GM19455 (cell line): ENCODE measurements around the gene DBNDD1.
"Not testable (repeated sequence)": the region's sequence is repeated elsewhere in the genome, so short reads cannot be mapped to it uniquely, and the experiment has no call there.

Source experiments
- ATAC-seq: cut with Tn5 transposase; IDR thresholded peaks from one replicate; pipeline ENCODE4 v1.9.1; 2021; ENCODE audit not compliant: unreplicated experiment

DBNDD1 gene, protein sequence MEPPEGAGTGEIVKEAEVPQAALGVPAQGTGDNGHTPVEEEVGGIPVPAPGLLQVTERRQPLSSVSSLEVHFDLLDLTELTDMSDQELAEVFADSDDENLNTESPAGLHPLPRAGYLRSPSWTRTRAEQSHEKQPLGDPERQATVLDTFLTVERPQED

DNA sequence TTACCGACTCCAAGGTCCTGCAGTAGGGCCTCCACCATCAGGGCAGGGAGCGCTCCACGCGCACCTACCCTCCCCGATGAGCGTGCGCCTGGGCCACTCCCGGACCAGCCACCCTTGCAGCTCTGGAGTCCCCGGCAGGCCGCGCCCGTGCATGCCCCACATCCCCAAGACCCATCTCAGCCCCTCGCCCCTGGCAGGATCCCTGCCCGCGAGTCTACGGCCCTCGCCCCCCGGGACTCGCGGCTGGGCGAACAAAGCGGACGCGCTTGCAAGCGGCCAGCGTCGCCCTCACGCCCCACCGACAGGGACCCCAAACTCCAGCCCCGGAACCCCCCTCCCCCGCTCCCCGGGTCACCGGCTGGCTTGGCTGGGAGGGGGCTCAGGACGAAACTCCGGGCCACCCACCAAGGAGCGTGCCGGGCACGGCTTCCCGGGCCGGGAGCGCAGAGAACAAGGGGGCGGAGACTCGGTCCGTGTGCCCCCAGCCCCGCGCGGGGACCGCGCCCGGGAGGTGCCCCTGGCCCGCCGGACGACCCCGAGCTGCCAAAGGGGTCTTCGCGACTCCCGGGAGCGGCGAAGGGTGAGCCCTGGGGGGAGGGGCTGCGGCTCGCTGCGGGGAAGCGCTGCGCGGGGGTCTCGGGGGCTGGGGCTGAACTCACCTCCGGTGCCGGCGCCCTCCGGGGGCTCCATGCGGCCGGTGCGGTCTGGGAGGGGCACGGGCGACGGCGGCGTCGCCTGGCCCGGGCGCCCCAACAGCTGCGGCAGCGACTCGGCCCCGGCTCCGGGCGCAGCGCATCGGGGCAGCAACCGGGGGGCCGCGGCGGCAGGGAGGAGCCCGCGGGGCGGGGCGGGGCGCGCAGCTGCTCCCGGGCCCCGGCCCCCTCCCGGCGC lies at the start of gene DBNDD1:
TSS of gene DBNDD1 (minus strand) at position 805 of the 891 bp plus-strand sequence. CDS start at position 690, 115 bp downstream.
- ATAC-seq = no peak

DNA sequence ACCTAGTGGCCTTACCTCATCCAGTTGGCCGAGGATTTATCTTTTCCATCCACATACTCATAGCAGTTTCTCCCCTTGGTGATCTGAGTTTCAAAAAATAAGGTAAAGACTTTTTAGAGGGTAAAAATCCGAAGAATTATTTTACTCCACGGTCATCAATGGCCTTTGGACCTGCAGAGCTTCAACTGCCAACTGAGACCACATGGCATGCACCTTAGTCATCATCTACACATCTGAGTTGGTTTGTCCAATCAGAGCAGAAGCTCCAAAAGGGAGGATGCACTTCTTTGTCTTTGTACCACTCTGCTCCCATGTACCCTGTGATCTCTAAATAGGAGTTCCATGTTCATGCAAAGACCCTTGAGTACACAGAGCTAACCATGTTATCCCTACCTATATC lies 42.2 kb upstream of the DBNDD1 start:
- ATAC-seq = no peak

DNA sequence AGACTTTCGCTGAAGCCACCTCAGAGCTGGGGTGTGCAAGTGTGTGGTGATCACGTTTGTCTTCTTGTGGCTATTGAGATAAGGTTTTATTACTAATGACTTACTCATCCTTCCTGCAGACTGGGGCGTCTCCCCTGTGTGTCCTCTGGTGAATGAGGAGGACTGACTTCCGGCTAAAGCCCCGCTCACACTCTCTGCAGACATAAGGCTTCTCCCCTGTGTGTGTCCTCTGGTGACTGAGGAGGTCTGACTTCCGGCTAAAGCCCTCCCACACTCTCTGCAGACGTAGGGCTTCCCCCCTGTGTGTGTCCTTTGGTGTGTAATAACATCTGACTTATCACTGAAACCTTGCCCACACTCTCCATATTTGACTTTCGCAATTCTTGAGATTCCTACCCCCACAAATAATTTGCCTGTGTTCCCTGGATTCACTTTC lies 38.5 kb upstream of the DBNDD1 start:
- ATAC-seq = no peak

DNA sequence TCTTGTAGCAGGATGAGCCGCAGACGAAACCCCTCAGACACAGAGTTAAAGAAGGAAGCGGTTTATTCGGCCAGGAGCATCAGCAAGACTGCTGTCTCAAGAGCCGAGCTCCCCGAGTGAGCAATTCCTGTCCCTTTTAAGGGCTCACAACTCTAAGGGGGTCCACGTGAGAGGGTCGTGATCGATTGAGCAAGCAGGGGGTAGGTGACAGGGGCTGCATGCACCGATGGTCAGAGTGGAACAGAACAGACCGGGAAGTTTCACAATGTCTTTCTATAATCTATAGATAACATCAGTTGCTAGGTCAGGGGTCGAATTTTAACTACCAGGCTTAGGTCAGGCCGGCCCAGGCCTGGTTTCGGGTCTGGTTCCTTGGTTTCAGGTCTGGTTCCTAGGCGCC lies 37.3 kb upstream of the DBNDD1 start:
- ATAC-seq = not testable (repeated sequence)

DNA sequence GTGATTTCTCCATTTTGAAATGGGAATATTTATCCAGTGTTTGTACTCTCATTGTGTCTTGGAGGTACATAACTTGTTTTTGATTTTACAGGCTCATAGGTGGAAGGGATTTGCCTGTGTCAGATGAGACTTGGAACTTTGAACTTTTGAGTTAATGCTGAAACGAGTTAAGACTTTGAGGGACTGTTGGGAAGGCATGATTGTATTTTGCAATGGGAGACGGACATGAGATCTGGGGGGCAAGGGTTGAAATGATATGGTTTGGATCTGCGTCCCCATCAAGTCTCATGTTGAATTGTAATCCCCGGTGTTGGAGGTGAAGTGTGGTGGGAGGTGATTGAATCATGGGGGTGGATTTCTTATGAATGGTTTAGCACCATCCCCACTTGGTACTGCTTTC lies 36.1 kb upstream of the DBNDD1 start:
- ATAC-seq = no peak

DNA sequence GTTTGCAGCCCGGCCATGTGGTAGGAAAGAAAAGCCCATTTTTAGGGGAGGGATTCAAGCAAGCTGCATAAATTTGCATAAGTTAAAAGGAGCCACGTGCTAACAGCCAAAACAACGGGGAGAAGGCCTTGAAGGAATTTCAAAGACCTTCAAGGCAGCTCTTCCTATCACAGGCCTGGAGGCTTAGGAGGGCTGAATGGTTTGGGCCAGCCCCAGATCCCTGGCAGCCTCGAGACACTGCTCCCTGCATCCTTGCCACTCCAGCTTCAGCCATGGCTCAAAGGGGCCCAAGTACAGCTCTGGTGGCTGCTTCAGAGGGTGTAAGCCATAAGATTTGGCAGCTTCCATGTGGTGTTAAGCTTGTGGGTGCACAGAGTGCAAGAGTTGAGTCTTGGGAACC lies 35.3 kb upstream of the DBNDD1 start:
- no peak for ATAC-seq

DNA sequence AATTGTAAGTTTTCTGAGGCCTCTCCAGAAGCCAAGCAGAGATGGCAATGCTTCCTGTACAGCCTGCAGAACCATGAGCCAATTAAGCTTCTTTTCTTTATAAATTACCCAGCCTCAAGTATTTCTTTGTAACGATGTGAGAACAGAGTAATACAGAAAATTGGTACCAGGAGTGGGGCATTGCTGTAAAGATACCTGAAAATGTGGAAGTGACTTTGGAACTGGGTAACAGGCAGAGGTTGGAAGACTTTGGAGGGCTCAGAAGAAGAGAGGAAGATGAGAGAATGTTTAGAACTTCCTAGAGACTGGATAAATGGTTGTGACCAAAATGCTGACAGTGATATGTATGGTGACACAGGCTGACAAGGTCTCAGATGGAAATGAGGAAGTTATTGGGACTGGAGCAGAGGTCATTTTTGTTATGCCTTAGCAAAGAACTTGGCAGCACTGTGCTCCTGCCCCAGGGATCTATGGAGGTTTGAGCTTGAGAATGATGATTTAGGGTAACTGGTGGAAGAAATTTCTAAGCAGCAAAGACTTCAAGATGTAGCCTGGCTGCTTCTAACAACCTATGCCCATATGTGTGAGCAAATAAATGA lies 34.7 kb upstream of the DBNDD1 start:
- no peak for ATAC-seq

DNA sequence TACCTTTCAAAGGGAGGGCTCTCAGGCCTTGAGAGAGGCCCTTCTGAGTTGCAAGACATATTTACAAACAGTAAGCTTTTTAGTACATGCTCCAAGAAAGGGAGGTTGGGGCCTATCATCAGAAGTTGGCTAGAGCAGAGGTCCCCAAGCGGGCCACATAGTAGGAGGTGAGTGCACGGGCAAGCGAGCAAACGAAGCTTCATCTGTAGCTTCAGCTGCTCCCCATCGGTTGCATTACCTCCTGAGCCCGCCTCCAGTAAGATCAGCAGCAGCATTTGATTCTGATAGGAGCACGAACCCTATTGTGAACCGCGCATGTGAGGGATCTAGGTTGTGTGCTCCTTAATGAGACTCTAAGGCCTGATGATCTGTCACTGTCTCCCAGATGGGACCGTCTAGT lies 31.7 kb upstream of the DBNDD1 start:
- ATAC-seq = no peak

DNA sequence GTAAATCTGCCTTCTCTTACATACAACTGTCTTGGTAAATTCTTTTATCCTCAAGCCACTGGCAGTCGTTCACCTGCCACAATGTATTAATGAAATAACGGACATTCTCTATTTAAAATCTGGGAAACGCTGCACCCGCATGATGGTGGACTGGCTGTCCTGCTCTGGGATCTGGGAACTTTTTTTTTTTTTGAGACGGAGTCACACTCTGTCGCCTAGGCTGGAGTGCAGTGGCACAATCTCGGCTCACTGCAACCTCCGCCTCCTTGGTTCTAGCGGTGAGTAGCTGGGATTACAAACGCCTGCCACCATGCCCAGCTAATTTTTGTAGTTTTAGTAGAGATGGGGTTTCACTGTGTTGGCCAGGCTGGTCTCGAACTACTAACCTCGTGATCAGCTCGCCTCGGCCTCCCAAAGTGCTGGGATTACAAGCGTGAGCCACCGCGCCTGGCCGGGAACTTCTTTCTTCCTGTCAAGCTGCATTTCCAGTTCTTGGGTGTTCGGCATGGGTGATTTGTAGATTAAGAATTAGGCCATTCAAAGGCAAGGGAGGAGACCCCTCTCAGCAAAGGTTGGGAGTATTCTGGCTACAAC lies 29.6 kb upstream of the DBNDD1 start:
- no peak for ATAC-seq

DNA sequence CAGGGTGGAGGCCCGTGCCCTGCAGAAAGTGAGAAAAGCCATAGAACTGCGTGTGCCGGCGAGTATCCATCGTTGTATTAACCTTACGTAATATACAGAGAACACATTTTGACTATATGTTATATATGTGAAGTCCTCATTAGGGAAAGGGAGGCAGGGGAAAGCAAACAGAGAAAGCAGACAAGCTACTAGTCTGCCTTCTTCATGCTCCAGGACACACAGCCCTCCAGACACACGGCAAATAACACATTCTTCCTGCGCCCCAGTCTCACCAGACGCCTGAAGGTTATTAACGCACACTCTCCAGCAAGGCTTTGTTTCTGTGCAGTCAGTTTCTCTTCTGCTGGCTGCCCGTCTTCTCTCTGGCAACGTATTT lies 29.1 kb upstream of the DBNDD1 start:
- ATAC-seq = no peak

DNA sequence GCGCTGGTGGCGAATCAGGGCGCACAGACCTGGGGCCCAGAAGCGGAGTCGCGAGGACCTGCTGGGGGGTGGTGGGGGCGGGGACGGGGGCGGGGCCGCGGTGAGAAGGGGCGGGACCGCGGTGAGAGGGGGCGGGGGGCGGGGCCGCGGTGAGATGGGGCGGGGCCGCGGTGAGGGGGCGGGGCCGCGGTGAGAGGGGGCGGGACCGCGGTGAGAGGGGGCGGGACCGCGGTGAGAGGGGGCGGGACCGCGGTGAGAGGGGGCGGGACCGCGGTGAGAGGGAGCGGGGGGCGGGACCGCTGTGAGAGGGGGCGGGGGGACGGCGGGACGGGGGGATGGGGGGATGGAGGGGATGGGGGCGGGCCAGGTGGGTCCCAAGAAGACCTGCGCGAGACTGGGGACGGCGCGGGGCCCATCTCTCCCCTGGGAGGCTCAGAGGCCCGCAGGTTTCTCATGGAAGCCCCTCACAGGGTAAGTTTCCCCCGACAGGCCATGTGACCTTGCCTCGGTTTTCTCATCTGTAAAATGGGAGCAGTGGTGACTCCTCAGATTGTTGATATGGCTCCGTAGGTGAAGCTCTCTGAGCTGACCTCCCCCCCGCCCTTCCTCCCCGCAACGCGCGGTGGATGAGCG lies 28.6 kb upstream of the DBNDD1 start:
- no peak for ATAC-seq

DNA sequence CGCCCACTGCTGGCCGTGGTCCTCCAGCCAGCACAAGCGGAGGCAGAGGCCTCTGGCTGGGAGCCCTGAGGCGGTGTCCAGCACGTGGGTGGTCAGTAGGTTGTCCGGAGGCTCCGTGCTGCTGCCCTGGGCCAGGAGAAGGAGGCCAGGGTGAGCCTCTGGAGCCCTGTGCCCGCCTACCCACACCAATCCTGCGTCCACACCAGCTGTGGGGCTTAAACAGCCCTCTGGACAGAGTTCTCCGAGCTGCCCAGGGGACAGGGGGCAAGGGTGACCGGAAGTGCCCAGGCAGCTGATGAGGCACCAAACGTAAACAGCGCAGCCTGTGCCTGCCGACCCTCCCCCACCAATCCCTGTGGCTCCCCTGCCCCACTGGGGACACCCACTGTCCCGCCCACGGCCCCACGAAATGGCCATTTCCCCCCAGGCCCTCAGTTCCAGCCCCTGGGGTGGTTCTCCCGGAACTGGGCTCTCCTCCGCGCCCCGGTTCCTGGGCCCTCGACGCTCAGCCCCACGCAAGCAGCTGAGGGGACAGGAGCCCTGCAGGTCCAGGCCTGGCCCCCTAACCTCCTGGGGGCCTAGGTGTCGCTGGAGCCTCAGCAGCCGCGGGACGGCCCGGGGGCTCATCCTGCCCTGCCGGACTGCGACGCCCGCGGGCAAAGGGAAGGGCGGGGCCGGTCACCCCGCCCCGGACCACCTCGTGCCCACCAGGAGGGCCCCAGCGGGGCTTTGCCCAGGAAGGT lies 27.9 kb upstream of the DBNDD1 start:
- ATAC-seq = no peak

DNA sequence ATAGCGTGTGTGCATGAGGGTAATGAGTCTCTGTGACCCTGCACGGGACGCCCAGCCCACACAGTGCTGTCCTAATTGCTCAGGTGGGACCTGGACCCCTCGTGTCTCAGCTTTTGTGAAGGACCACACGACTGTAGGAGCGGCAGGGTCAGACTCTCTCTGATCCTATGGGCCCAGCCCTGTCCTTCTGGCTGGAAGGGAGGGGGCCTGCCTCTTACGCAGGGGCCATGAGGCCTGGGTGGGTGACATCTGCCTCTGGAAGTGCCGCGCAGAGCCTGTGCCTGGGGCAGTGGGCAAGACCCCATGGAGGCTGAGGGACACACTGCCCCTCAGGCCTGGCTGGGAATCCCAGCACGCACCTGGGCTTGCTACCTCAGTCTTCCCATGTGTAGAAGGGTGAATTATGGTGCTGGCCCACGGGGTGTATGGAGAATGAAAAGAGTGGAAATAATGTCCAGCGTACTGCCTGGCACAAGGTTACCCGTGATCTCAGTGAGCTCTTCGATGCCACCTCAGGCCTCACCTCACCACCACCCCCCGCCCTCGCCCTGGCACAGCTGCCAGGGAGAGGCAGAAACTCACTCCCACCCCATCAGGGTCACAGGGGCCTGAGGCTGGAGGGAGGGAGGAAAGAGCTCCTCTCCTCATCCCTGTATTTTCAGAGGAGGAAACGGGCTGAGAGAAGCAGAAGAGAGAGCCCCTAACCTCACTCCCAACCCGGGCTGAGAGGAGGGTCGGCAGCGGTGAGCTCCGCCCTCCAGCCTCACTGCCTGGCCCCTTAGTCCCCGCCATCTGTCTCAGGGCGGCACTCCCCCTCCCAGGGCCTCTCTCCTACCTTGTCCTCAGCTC lies 27.1 kb upstream of the DBNDD1 start:
- no peak for ATAC-seq

DNA sequence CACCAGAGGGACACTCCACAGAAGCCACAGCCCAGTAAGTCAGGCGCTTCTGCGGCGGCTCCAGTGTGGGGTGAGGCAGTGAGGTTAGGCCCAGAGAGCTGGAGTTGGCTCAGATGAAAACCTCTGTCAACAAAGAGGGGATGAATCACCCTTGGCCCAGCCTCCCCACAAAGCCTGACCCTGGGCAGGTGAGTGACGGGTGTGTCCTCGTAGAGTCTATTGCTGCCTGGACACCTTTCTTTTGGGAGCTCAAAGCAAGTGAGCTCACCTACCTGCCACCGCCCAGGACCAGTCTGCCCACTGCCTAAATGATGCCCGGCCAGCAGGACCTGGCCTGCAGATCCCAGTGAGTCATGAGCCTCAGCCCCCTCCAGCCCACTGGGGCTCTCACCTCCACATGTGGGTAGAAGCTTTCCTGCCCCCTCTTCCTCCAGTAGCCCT lies 24.9 kb upstream of the DBNDD1 start:
- no peak for ATAC-seq

DNA sequence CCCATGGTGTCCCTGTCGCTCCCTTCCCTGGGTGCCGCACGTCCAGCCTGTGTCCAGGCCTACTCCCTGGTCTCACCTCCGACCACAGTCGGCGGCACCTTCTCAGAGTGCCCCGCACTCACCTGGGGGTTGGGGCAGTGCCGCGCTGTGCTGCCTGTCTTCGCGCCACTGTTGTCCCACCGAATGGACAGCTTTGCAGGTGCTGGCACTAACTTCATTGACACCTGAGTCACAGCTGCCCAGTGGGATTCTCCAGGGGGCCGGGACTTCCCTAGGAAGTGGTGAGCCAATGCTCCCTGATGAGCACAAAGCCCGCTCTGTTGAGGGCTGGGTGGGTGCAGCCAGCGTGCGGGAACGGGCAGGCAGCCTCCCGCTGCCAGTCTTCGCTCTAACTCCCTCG lies 24.3 kb upstream of the DBNDD1 start:
- no peak for ATAC-seq

DNA sequence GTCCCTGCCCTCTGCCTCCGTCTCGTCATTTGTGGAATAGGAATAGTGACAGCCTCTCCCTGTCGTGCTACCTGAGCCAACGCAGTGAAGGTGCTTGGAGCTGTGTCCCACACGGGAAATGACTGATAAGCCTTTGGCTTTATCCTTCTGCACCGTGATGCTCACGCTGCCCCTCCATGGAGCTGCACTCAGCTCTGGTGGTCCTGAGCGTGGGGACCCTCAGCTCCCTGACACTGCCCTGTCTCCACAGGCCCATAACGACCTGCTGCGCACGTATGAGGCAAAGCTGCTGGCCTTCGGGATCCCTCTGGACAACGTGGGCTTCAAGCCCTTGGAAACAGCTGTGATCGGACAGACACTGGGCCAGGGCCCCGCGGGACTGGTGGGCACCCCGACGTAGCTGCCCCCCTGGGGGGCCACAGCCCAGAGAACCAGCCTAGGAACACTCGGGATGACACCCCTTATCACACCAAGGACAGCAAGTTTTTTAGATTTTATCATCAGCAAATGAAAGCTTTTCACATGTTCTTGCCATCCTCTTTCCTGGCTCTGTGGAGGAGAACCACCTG lies 23.8 kb upstream of the DBNDD1 start:
- ATAC-seq = no peak

DNA sequence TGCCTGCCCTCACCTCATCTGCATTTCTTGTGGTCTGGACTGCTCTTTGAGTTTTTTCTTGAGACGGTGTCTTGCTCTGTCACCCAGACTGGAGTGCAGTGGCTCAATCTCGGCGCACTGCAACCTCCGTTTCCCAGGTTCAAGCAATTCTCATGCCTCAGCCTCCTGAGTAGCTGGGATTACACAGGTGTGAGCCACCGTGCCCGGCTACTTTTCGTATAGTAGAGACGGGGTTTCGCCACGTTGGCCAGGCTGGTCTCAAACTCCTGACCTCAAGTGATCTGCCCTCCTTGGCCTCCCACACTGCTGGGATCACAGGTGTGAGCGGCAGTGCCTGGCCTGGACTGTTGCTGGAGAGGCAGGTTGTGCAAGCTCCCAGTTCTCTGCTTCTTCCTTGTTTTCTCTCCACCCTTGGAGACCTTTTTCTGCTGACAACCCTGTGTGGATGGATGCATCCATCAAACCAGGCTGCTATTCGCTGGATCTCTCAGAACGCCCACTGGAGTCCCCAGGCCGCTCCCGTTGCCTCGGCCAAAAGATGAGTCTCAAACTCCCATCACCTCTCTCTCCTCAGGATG lies 22.7 kb upstream of the DBNDD1 start:
- no peak for ATAC-seq

DNA sequence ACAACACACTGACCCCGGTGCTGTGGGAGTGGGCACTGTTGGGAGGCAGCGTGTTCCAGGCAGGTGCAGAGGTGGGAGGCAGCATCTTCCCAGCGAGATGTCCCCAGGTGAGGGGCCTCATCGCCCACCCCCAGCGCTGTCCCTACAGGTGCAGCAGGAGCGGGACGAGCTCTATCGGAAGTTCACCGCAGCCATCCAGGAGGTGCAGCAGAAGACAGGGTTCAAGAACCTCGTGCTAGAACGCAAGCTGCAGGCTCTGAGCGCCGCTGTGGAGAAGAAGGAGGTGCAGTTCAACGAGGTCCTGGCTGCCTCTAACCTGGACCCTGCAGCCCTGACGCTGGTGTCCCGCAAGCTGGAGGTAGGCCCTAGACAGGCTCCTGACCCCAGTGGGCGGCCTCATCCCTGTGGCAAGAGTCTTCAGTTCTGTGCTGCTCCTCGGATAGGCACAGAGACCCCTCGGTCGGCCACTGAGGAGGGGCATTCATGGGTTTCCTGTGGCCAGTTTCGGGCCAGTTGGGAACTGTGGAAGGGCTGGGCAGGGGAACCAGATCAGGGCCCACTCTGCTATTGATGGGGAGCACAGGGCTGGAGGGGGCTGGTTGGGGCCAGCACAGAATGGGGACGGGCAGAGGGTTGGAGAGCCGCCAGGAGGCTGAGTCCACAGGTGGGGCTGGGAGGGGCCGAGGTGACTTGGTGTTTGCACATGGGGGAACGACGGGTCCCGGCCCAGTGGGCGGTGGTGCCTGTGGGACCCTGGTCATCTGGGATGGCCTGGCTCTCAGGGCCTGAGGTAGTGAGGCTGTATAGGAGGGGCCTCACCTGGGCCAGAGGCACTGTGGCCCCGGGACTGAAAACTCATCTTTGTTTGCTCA lies 21.1 kb upstream of the DBNDD1 start:
- ATAC-seq = no peak
